Erythroblast (primary cell): ENCODE measurements around the gene EEFSEC.

Experiments used
- DNase-seq, 2 experiments: peaks; one replicate each; lab custom pipeline; 2025; lab: John Stamatoyannopoulos, UW
- GATA1 ChIP-seq: IDR thresholded peaks from 2 replicates; pipeline ENCODE4 v1.6.1; 2011; ENCODE audit warnings: low read depth, mild to moderate bottlenecking, control low read depth, low read length, moderate library complexity
- POLR2A ChIP-seq: IDR thresholded peaks from 2 replicates; pipeline ENCODE4 v1.6.1; 2011; ENCODE audit warnings: mild to moderate bottlenecking, low read length

EEFSEC gene

GRCh38 chr3:128382221-128382807, 229.0 kb downstream of the EEFSEC start:
- no peak for TF ChIP-seq GATA1
- TF ChIP-seq POLR2A = no peak
- no peak for DNase-seq

- DNase-seq = peak; percentile 89 to 96
- TF ChIP-seq GATA1 (no peak), POLR2A (no peak)
Measured at GRCh38 chr3:128383316-128384235, 230.3 kb downstream of the EEFSEC start.

- no peak for DNase-seq
- no peak for TF ChIP-seq POLR2A
- no peak for TF ChIP-seq GATA1
Measured at GRCh38 chr3:128385080-128385832, 232.0 kb downstream of the EEFSEC start.

GRCh38 chr3:128388932-128389331, 235.7 kb downstream of the EEFSEC start:
- DNase-seq = no peak
- no peak for TF ChIP-seq POLR2A
- TF ChIP-seq GATA1 = no peak

- DNase-seq = no peak
- TF ChIP-seq POLR2A = no peak
- TF ChIP-seq GATA1 = no peak
Measured at GRCh38 chr3:128390867-128391266, 237.6 kb downstream of the EEFSEC start.

GRCh38 chr3:128392021-128392420, 238.7 kb downstream of the EEFSEC start:
- no peak for TF ChIP-seq POLR2A
- TF ChIP-seq GATA1 = no peak

GRCh38 chr3:128392818-128393544, 239.7 kb downstream of the EEFSEC start:
- no peak for DNase-seq
- TF ChIP-seq POLR2A = no peak
- no peak for TF ChIP-seq GATA1

More at GRCh38 chr3:128392021-128392420, 238.7 kb downstream of the EEFSEC start:
- no peak for DNase-seq

- TF ChIP-seq POLR2A (no peak), GATA1 (no peak)
- peak; percentile 90 to 94 for DNase-seq
Measured at GRCh38 chr3:128394033-128394432, 240.8 kb downstream of the EEFSEC start.

GRCh38 chr3:128395046-128395445, 241.8 kb downstream of the EEFSEC start:
- TF ChIP-seq GATA1 (no peak), POLR2A (no peak)
- DNase-seq = peak in 1 of 2 experiments; percentile 30

- DNase-seq = peak; percentile 64 to 72
- no peak for TF ChIP-seq POLR2A
- no peak for TF ChIP-seq GATA1
Measured at GRCh38 chr3:128395500-128396162, 242.3 kb downstream of the EEFSEC start.

- no peak for DNase-seq
- TF ChIP-seq POLR2A = no peak
- TF ChIP-seq GATA1 = no peak
Measured at GRCh38 chr3:128397484-128397883, 244.2 kb downstream of the EEFSEC start.

GRCh38 chr3:128398586-128398985, 245.3 kb downstream of the EEFSEC start:
- TF ChIP-seq POLR2A (no peak), GATA1 (no peak)
- no peak for DNase-seq
